PC-3 (cell line): ENCODE measurements around the gene STK39. TPM values are rescaled to one million over a fixed set of nuclear protein-coding genes. Genes with fewer than 3 reads are reported as not detected.

Source experiments
- ATAC-seq: fragments of 200-7000 bp; cut with Tn5 transposase; 2 replicates; pipeline ENCODE4 v1.9.1; 2020; ENCODE audit warnings: mild to moderate bottlenecking, moderate library complexity
- BruUV-seq: library from RNA; stranded (reverse); fragments of 400-500 nt; replicated peaks from 2 replicates; lab custom pipeline; 2021; lab: Mats Ljungman, UMichigan
- CTCF ChIA-PET: fragments of 300-600 bp; sonication (Branson Sonifier 250); formaldehyde crosslinking; loops from one replicate; lab custom pipeline; 2022; ENCODE audit warnings: antibody characterized with exemption; lab: Charles Lee
- POLR2A ChIA-PET: fragments of 300-600 bp; sonication (Branson Sonifier 250); formaldehyde crosslinking; loops from one replicate; lab custom pipeline; 2022; ENCODE audit warnings: antibody characterized with exemption; ENCODE audit not compliant: unreplicated experiment; lab: Charles Lee
- DNase-seq: peaks from one replicate; pipeline ENCODE4 v3.0.0-alpha.2; 2015
- H2AFZ ChIP-seq: fragments of 300-600 bp; sonication (generic); 2 replicates; pipeline ENCODE4 v1.6.0; 2016; ENCODE audit warnings: antibody characterized with exemption, low read length
- H3F3A ChIP-seq: fragments of 300-600 bp; sonication (generic); one replicate; pipeline ENCODE4 v1.6.0; 2017; ENCODE audit warnings: antibody characterized with exemption, low read length, control low read depth, mild to moderate bottlenecking; ENCODE audit not compliant: unreplicated experiment
- H3K27ac ChIP-seq: fragments of 300-600 bp; sonication (generic); 2 replicates; pipeline ENCODE4 v1.5.1; 2016; ENCODE audit warnings: mild to moderate bottlenecking, low read length
- H3K27me3 ChIP-seq: fragments of 300-600 bp; sonication (generic); 2 replicates; pipeline ENCODE4 v1.6.1; 2016; ENCODE audit warnings: low read length, mixed read lengths
- H3K36me3 ChIP-seq: fragments of 300-600 bp; sonication (generic); 2 replicates; pipeline ENCODE4 v1.6.1; 2016; ENCODE audit warnings: low read depth, mixed run types, low read length, mixed read lengths
- H3K4me1 ChIP-seq: fragments of 300-600 bp; sonication (generic); 2 replicates; pipeline ENCODE4 v1.5.1; 2016; ENCODE audit warnings: low read length; ENCODE audit not compliant: insufficient read depth
- H3K4me2 ChIP-seq: fragments of 300-600 bp; sonication (generic); 2 replicates; pipeline ENCODE4 v1.6.0; 2016; ENCODE audit warnings: low read length
- H3K4me3 ChIP-seq: fragments of 300-600 bp; sonication (generic); 2 replicates; pipeline ENCODE4 v1.5.1; 2016; ENCODE audit warnings: mild to moderate bottlenecking, low read length, mixed read lengths
- H3K79me2 ChIP-seq: fragments of 300-600 bp; sonication (generic); 2 replicates; pipeline ENCODE4 v1.6.1; 2017; ENCODE audit warnings: low read length, mixed read lengths
- H3K9ac ChIP-seq: fragments of 300-600 bp; sonication (generic); 2 replicates; pipeline ENCODE4 v1.6.0; 2016; ENCODE audit warnings: mild to moderate bottlenecking, low read length
- H3K9me2 ChIP-seq: fragments of 300-600 bp; sonication (generic); replicated peaks from 2 replicates; pipeline ENCODE4 v1.6.1; 2016; ENCODE audit warnings: mixed run types, low read length, mixed read lengths
- H3K9me3 ChIP-seq: fragments of 300-600 bp; sonication (generic); 2 replicates; pipeline ENCODE4 v1.6.1; 2016; ENCODE audit warnings: low read length, mixed read lengths
- H4K20me1 ChIP-seq: fragments of 300-600 bp; sonication (generic); 2 replicates; pipeline ENCODE4 v1.6.1; 2016; ENCODE audit warnings: low read length, mixed read lengths
- CTCF ChIP-seq: fragments of 300-600 bp; sonication (generic); conservative IDR thresholded peaks from 2 replicates; pipeline ENCODE4 v1.5.1; 2017; ENCODE audit warnings: antibody characterized with exemption, low read depth, mild to moderate bottlenecking, low read length
- EZH2 ChIP-seq: fragments of 300-600 bp; sonication (generic); IDR thresholded peaks from one replicate; pipeline ENCODE4 v1.6.1; 2017; ENCODE audit warnings: antibody characterized with exemption, mild to moderate bottlenecking, low read length; ENCODE audit not compliant: unreplicated experiment
- EZH2phosphoT487 ChIP-seq: fragments of 300-600 bp; sonication (generic); IDR thresholded peaks from 2 replicates; pipeline ENCODE4 v1.6.1; 2018; ENCODE audit warnings: mild to moderate bottlenecking, antibody characterized with exemption, low read length, borderline replicate concordance
- intact Hi-C: fragments of 100-400 bp; cut with micrococcal nuclease; formaldehyde crosslinking; loops from 2 replicates; pipeline ENCODE4 v1.9.0; 2023
- total RNA-seq: library from RNA; depleted of rRNA; stranded (reverse); fragments of >200 nt; gene quantifications from 2 replicates; pipeline ENCODE4 v1.2.3, GENCODE V29; 2014

STK39 gene
- total RNA-seq, 1 experiment from 2014 or later = 17.9 TPM

- H3K27ac ChIP-seq = peak overlapping the region; percentile 37
- ChIA-PET POLR2A (no interaction called here), CTCF (interaction anchor here (0.7 kb wide), 3 partner anchors 56 to 201 kb away, joined by 3 to 7 read pairs (median 3); no protein-coding TSS in a partner anchor)
- ATAC-seq (no peak; the same call in 1 of the 2 replicates), DNase-seq (peak; percentile 62)
- no peak overlapping the region for H3K9ac ChIP-seq
- H3K27me3 ChIP-seq = no peaks in the 10 kb centered on the region
- no peak for TF ChIP-seq EZH2
- TF ChIP-seq EZH2phosphoT487 = no peak
- no peak for TF ChIP-seq CTCF
- H3K4me1 ChIP-seq = peaks cover 17% of the 10 kb centered on the region
- no peaks in the 10 kb centered on the region for H3K9me2 ChIP-seq
- H3F3A ChIP-seq = peaks cover 4% of the 10 kb centered on the region
- H2AFZ ChIP-seq = no peak overlapping the region
- H3K36me3 ChIP-seq = peaks cover 4% of the 10 kb centered on the region; the same call in 1 of the 2 replicates
- no TSS peak for BruUV-seq
- intact Hi-C loops = loop anchor here (2.0 to 5.0 kb wide), 5 partner anchors 23 to 201 kb away; partner anchors contain the start of gene STK39
- H3K79me2 ChIP-seq = no peaks in the 10 kb centered on the region
- H3K9me3 ChIP-seq = no peaks in the 10 kb centered on the region
- no peak overlapping the region for H3K4me3 ChIP-seq
- no peaks in the 10 kb centered on the region for H4K20me1 ChIP-seq
- H3K4me2 ChIP-seq = peak overlapping the region; percentile 32; the same call in 1 of the 2 replicates
These were observed 111.8 kb downstream of the STK39 start for GRCh38 chr2:168135630-168136029.

- Histone ChIP-seq H3K9me2 (no peaks in the 10 kb centered on the region), H3K4me2 (peak overlapping the region; percentile 32; the same call in 1 of the 2 replicates), H3K9me3 (no peaks in the 10 kb centered on the region), H4K20me1 (no peaks in the 10 kb centered on the region), H3K27ac (peak overlapping the region; percentile 42), H3K4me3 (no peak overlapping the region), H2AFZ (no peak overlapping the region), H3K4me1 (peaks cover 17% of the 10 kb centered on the region), H3K79me2 (no peaks in the 10 kb centered on the region), H3K27me3 (no peaks in the 10 kb centered on the region), H3F3A (peaks cover 4% of the 10 kb centered on the region), H3K36me3 (peaks cover 4% of the 10 kb centered on the region; the same call in 1 of the 2 replicates), H3K9ac (no peak overlapping the region)
- no peak for DNase-seq
- ChIA-PET CTCF (no interaction called here), POLR2A (no interaction called here)
- no peak; the same call in 1 of the 2 replicates for ATAC-seq
- no peak for TF ChIP-seq CTCF
- TF ChIP-seq EZH2 = no peak
- TF ChIP-seq EZH2phosphoT487 = no peak
- intact Hi-C loops = loop anchor here (2.0 to 5.0 kb wide), 3 partner anchors 24 to 112 kb away; partner anchors contain the start of gene STK39
- BruUV-seq = TSS peak; percentile 38
These were observed 112.3 kb downstream of the STK39 start for GRCh38 chr2:168135121-168135520.

- ChIA-PET CTCF (no interaction called here), POLR2A (no interaction called here)
- no peak for ATAC-seq
- H3K79me2 ChIP-seq = no peaks in the 10 kb centered on the region
- no peak overlapping the region for H3K4me2 ChIP-seq
- no peak overlapping the region for H2AFZ ChIP-seq
- no peaks in the 10 kb centered on the region for H3K9me3 ChIP-seq
- H3K4me3 ChIP-seq = no peak overlapping the region
- H3K27ac ChIP-seq = no peak overlapping the region
- H3F3A ChIP-seq = peaks cover 4% of the 10 kb centered on the region
- peaks cover 5% of the 10 kb centered on the region; the same call in 1 of the 2 replicates for H3K36me3 ChIP-seq
- BruUV-seq = no TSS peak
- no peak for TF ChIP-seq EZH2phosphoT487
- TF ChIP-seq EZH2 = no peak
- no peak for TF ChIP-seq CTCF
- H4K20me1 ChIP-seq = no peaks in the 10 kb centered on the region
- no peaks in the 10 kb centered on the region for H3K9me2 ChIP-seq
- no peak overlapping the region for H3K9ac ChIP-seq
- DNase-seq = no peak
- H3K27me3 ChIP-seq = no peaks in the 10 kb centered on the region
- intact Hi-C loops = loop anchor here (2.0 kb wide), 1 partner anchor 24 kb away; no protein-coding TSS in a partner anchor
- H3K4me1 ChIP-seq = peaks cover 17% of the 10 kb centered on the region
These were observed 112.9 kb downstream of the STK39 start for GRCh38 chr2:168134485-168134884.
